Motor neuron (in vitro differentiated cells): Measurements from ENCODE around the gene MRPS25. TPM values are rescaled to one million over a fixed set of nuclear protein-coding genes. Genes with fewer than 3 reads are reported as not detected.
"Not testable (repeated sequence)": the region's sequence is repeated elsewhere in the genome, so short reads cannot be mapped to it uniquely, and the experiment has no call there.

Experiments
- ATAC-seq, 8 experiments: fragments of 200-7000 bp; cut with Tn5 transposase; replicated peaks in 6 of 8; 2 replicates each; pipeline ENCODE4 v1.8.0; 2021; ENCODE audit warnings: mild to moderate bottlenecking in 8 of 8, moderate library complexity in 8 of 8
- H3K27ac ChIP-seq, 2 donors: fragments of 250-450 bp; sonication (Bioruptor Pico); 2 replicates each; pipeline ENCODE4 v1.9.0; 2021; ENCODE audit warnings: antibody characterized with exemption in 2 of 2, mild to moderate bottlenecking in 2 of 2, moderate library complexity in 1 of 2
- H3K4me1 ChIP-seq, 2 donors: fragments of 250-450 bp; sonication (Bioruptor Pico); replicated peaks in 1 of 2; 2 replicates each; pipeline ENCODE4 v1.6.1; 2021; ENCODE audit warnings: antibody characterized with exemption in 2 of 2, mild to moderate bottlenecking in 2 of 2, moderate library complexity in 1 of 2
- H3K4me3 ChIP-seq, 5 donors: fragments of 250-450 bp; sonication (Bioruptor Pico); 2 replicates each; pipeline ENCODE4 v1.9.0; 2021; ENCODE audit warnings: antibody characterized with exemption in 5 of 5, mild to moderate bottlenecking in 5 of 5, moderate library complexity in 4 of 5
- WGBS, 10 experiments: fragments of 450-650 bp; shearing (Covaris generic); methylation state at CpG; one replicate each; pipeline ENCODE4 v1.0.0; 2022; 5-methylcytosine and 5-hydroxymethylcytosine counted together
- in situ Hi-C, 9 experiments: fragments of 400-800 bp; cut with MboI; loops; one replicate each; pipeline ENCODE4 v1.15.0; 2021; ENCODE audit warnings: low sequenced_read_pairs in 9 of 9, low pct_unique_long_range_greater_than_20kb in 2 of 9; ENCODE audit not compliant: unreplicated experiment in 9 of 9
- total RNA-seq, 8 experiments: library from RNA; unstranded; fragments of 300-600 nt; gene quantifications; 2 replicates each; pipeline versions ENCODE4 v1.2.3 to v1.2.4, GENCODE V29; 2022

The MRPS25 gene
- total RNA-seq, 8 experiments from 2014 or later = 25.0 to 99.9 (median 32.3) TPM

GRCh38 chr3:15029625-15030024, 35.5 kb downstream of the MRPS25 start:
- no peak for ATAC-seq
- no peaks in the 10 kb centered on the region for H3K4me1 ChIP-seq
- in situ Hi-C loops = no loop called here
- no peak overlapping the region for H3K27ac ChIP-seq
- no peak overlapping the region for H3K4me3 ChIP-seq

DNA sequence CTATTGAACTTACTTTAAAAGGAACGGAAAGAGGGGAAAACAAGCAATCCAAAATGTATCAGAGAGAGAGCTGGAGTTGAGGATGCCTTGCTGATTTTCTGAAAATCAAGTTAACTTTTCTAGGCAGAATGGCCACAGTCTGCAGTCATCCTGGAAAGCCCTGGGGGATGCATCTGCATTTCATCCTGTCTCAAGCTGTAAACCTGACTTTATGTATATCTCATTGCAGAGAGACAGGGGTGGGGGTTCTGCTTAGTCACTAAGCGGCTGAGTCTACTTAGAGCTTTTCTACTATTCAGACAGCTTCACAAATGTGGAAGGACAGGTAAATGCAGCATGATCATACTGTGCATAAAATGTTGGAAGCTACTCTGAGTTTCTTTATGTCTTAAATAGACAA, 41.4 kb downstream of the MRPS25 start:
- no peaks in the 10 kb centered on the region for H3K4me1 ChIP-seq
- 80 to 100% (median 94%) methylated on average over 1 to 2 of the region's 2 CpGs; no CpG with 5 or more reads in 4 of the 10 experiments for WGBS, 10 experiments
- peak in 3 of 8 experiments; percentile 84 to 91 (median 91) for ATAC-seq
- H3K4me3 ChIP-seq = no peak overlapping the region
- in situ Hi-C loops = no loop called here
- no peak overlapping the region for H3K27ac ChIP-seq

- ATAC-seq = peak in 3 of 8 experiments; percentile 46 to 61 (median 59)
- in situ Hi-C loops = no loop called here
- Histone ChIP-seq H3K4me1 (no peaks in the 10 kb centered on the region), H3K4me3 (no peak overlapping the region), H3K27ac (no peak overlapping the region)
- 50 to 100% (median 81%) methylated on average over 1 to 4 of the region's 5 CpGs; no CpG with 5 or more reads in 2 of the 10 experiments for WGBS, 10 experiments
Measured at GRCh38 chr3:15023249-15023648, 41.9 kb downstream of the MRPS25 start.

DNA sequence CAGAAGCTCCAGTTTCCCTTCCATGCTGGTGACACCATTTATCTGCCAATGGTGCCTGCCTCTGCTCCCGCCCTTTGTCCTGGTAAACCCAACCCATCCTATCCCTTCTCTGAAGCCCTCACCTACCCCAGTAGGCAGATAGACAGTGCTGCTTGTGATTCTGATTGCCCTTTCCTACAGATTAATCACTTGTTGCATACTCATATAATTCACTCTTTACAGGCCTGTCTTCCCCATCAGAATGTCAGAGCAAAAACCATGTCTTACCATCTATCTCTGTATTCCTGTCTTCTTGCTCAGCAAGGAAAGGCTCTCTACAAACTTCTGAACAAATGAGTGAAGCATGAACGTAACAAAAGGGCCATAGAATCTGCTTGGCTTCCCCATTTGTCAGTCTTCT, 47.9 kb downstream of the MRPS25 start:
- in situ Hi-C loops = no loop called here
- 43 to 100% (median 80%) methylated on average over 1 to 2 of the region's 2 CpGs; no CpG with 5 or more reads in 4 of the 10 experiments for WGBS, 10 experiments
- no peaks in the 10 kb centered on the region for H3K4me1 ChIP-seq
- ATAC-seq = no peak
- no peak overlapping the region for H3K27ac ChIP-seq
- H3K4me3 ChIP-seq = no peak overlapping the region

DNA sequence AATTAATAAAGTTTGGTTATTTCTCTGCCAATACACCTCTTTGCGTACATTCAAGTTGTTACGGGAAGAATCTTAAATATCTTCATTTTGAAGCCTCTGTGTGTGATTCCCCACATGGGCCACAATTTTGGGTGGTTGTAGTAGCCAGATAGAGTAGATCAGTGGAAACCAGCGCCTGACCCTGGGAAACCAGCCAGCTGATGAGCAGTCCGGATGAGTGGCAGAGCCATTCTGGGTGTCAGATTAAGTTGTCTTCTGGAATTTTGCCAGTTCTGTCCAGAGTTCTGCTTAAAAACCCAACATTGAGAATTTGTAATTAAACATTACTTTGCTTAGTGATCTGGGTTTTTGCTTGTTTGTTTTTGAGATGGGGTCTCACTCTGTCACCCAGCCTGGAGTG, 49.7 kb downstream of the MRPS25 start:
- Histone ChIP-seq H3K27ac (no peak overlapping the region), H3K4me3 (no peak overlapping the region), H3K4me1 (no peaks in the 10 kb centered on the region)
- ATAC-seq = no peak
- in situ Hi-C loops = no loop called here
- 71 to 100% (median 97%) methylated on average over 1 to 4 of the region's 4 CpGs; no CpG with 5 or more reads in 3 of the 10 experiments for WGBS, 10 experiments

- no peak overlapping the region for H3K4me3 ChIP-seq
- in situ Hi-C loops = no loop called here
- H3K27ac ChIP-seq = no peak overlapping the region
- no peaks in the 10 kb centered on the region for H3K4me1 ChIP-seq
- WGBS, 10 experiments = 80 to 100% (median 96%) methylated on average over 1 to 3 of the region's 3 CpGs; no CpG with 5 or more reads in 1 of the 10 experiments
- no peak for ATAC-seq
Measured at GRCh38 chr3:15014606-15015328, 50.3 kb downstream of the MRPS25 start.

- Histone ChIP-seq H3K4me3 (no peak overlapping the region), H3K4me1 (no peaks in the 10 kb centered on the region), H3K27ac (no peak overlapping the region)
- ATAC-seq = no peak
- WGBS, 10 experiments = 93 to 100% (median 99%) methylated on average over 1 to 5 of the region's 5 CpGs; no CpG with 5 or more reads in 4 of the 10 experiments
- in situ Hi-C loops = no loop called here
Measured at GRCh38 chr3:15011174-15011573, 53.9 kb downstream of the MRPS25 start.

- ATAC-seq = peak in 1 of 8 experiments; percentile 50
- Histone ChIP-seq H3K4me3 (no peak overlapping the region), H3K27ac (no peak overlapping the region), H3K4me1 (no peaks in the 10 kb centered on the region)
- WGBS, 10 experiments = 71 to 100% (median 83%) methylated on average over 1 of the region's 1 CpG; no CpG with 5 or more reads in 5 of the 10 experiments
- in situ Hi-C loops = no loop called here
Measured at GRCh38 chr3:15010664-15011063, 54.5 kb downstream of the MRPS25 start.

DNA sequence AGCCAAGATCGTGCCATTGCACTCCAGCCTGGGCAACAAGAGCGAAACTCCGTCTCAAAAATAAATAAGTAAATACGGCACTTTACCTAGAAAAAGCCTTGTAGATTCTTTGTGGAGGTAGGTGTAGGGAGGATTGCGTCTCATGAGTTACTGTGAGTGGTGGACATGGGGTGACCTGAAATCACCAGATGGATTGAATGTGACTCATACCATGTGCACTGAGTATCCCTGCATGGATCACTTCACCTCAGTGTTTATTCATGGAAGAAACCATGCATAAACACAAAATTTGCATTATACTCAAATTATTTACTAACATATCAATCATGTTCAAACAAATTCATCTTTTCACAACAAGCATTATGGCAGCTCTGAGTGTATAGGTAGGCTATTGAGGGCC, 55.9 kb downstream of the MRPS25 start:
- Histone ChIP-seq H3K4me3 (no peak overlapping the region), H3K27ac (no peak overlapping the region), H3K4me1 (no peaks in the 10 kb centered on the region)
- 77 to 100% (median 100%) methylated on average over 1 to 5 of the region's 5 CpGs; no CpG with 5 or more reads in 3 of the 10 experiments for WGBS, 10 experiments
- ATAC-seq = peak in 3 of 8 experiments; percentile 41 to 99 (median 97)
- in situ Hi-C loops = no loop called here

GRCh38 chr3:15007681-15008141, 57.4 kb downstream of the MRPS25 start:
- no peaks in the 10 kb centered on the region for H3K4me1 ChIP-seq
- peak in 5 of 8 experiments; percentile 16 to 92 (median 44) for ATAC-seq
- in situ Hi-C loops = no loop called here
- no peak overlapping the region for H3K4me3 ChIP-seq
- no peak overlapping the region for H3K27ac ChIP-seq
- WGBS, 10 experiments = 0 to 100% (median 95%) methylated on average over 1 to 4 of the region's 4 CpGs

GRCh38 chr3:14999182-14999581, 65.9 kb downstream of the MRPS25 start:
- in situ Hi-C loops, H3K4me3 ChIP-seq, H3K4me1 ChIP-seq, H3K27ac ChIP-seq, ATAC-seq: not testable (repeated sequence)
- WGBS, 10 experiments = 20 to 100% (median 100%) methylated on average over 1 to 4 of the region's 6 CpGs; no CpG with 5 or more reads in 3 of the 10 experiments
